Measurements from ENCODE around the gene AP3S1.
"Not testable (repeated sequence)": the region's sequence is repeated elsewhere in the genome, so short reads cannot be mapped to it uniquely, and the experiment has no call there.

The AP3S1 gene

DNA sequence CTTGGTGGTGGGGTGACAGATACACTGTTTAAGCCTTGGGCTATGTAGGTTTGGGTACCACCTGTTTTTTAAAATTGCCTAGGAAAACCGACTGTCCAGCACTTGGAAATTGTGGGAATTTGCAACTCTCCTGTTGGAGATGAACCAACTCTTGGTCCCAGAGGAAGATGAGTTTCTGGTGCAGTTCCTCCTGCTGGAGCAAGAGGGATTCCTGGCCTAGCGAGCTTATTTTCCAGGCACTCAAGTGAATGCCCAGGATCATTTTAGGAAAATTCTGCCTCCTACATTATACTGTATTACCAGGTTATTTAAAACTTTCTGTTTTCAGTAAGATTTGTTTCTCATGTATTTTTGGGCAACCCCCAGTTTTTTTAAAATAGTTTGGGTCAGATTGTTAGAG lies 33.7 kb downstream of the AP3S1 start:
- TF ChIP-seq, protein P1, sequence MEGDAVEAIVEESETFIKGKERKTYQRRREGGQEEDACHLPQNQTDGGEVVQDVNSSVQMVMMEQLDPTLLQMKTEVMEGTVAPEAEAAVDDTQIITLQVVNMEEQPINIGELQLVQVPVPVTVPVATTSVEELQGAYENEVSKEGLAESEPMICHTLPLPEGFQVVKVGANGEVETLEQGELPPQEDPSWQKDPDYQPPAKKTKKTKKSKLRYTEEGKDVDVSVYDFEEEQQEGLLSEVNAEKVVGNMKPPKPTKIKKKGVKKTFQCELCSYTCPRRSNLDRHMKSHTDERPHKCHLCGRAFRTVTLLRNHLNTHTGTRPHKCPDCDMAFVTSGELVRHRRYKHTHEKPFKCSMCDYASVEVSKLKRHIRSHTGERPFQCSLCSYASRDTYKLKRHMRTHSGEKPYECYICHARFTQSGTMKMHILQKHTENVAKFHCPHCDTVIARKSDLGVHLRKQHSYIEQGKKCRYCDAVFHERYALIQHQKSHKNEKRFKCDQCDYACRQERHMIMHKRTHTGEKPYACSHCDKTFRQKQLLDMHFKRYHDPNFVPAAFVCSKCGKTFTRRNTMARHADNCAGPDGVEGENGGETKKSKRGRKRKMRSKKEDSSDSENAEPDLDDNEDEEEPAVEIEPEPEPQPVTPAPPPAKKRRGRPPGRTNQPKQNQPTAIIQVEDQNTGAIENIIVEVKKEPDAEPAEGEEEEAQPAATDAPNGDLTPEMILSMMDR (IDR thresholded peaks at IDR 0.05; ENCODE audit: control insufficient read depth, insufficient read depth, low read depth, low read length, missing control alignments): peak; percentile 17
- DNase-seq (ENCODE audit: low read depth): no peak
- no peak overlapping the region for H3K4me3 ChIP-seq (ENCODE audit: control insufficient read depth, low read depth, low read length)

GRCh38 chr5:115877342-115877741 lies 35.6 kb downstream of the AP3S1 start:
- H3K4me3 ChIP-seq (ENCODE audit: control insufficient read depth, low read depth, low read length); DNase-seq (ENCODE audit: low read depth): not testable (repeated sequence)

DNA sequence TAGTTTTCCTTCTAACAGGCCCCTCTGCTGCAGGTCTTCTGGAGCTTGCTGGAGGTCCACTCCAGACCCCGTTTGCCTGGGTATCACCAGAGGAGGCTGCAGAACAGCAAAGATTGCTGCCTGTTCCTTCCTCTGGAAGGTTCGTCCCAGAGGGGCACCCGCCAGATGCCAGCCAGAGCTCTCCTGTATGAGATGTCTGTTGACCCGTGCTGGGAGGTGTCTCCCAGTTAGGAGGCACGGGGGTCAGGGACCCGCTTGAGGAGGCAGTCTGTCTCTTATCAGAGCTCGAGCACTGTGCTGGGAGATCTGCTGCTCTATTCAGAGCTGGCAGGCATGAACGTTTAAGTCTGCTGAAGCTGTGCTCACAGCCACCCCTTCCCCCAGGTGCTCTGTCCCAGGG lies 40.7 kb downstream of the AP3S1 start:
- DNase-seq (ENCODE audit: low read depth); H3K4me3 ChIP-seq (ENCODE audit: control insufficient read depth, low read depth, low read length): not testable (repeated sequence)

GRCh38 chr5:115884704-115885103 lies 43.0 kb downstream of the AP3S1 start:
- H3K4me3 ChIP-seq (ENCODE audit: control insufficient read depth, low read depth, low read length): no peak overlapping the region
- TF ChIP-seq, protein P1 (IDR thresholded peaks at IDR 0.05; ENCODE audit: control insufficient read depth, insufficient read depth, low read depth, low read length, missing control alignments): no peak
- no peak for DNase-seq (ENCODE audit: low read depth)

DNA sequence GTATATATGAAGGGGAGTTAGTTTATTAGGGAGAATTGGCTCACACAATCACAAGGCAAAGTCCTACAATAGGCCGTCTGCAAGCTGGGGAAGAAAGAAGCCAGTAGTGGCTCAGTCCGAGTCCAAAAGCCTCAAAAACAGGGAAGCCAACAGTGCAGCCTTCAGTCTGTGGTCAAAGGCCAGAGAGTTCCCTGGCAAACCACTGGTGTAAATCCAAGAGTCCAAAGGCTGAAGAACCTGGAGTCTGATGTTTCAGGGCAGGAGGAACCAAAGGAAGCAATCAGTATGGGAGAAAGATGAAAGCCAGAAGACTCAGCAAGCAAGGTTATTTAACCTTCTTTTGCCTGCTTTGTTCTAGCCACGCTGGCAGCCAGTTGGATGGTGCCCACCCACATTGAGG lies 43.5 kb downstream of the AP3S1 start:
- DNase-seq (ENCODE audit: low read depth): not testable (repeated sequence)

GRCh38 chr5:115888027-115888426 lies 46.3 kb downstream of the AP3S1 start:
- H3K4me3 ChIP-seq (ENCODE audit: control insufficient read depth, low read depth, low read length): no peak overlapping the region
- peak; percentile 7 for DNase-seq (ENCODE audit: low read depth)
- TF ChIP-seq, protein P1 (IDR thresholded peaks at IDR 0.05; ENCODE audit: control insufficient read depth, insufficient read depth, low read depth, low read length, missing control alignments): peak; percentile 29

More for the DNA sequence above, 43.5 kb downstream of the AP3S1 start:
- not testable (repeated sequence) for H3K4me3 ChIP-seq (ENCODE audit: control insufficient read depth, low read depth, low read length)

DNA sequence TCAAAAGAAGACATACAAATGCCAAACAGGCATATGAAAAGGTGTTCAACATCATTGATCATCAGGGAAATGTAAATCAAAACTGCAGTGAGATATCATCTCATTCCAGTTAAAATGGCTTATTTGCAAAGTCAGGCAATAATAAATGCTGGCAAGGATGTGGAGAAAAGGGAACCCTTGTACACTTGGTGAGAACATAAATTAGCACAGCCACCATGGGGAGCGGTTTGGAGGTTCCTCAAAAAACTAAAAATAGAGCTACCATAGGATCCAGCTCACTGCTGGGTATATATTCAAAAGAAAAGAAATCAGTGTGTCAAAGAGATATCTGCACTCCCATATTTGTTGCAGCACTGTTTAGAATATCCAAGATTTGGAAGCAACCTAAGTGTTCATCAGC lies 50.3 kb downstream of the AP3S1 start:
- TF ChIP-seq, protein P1 (IDR thresholded peaks at IDR 0.05; ENCODE audit: control insufficient read depth, insufficient read depth, low read depth, low read length, missing control alignments): no peak

DNA sequence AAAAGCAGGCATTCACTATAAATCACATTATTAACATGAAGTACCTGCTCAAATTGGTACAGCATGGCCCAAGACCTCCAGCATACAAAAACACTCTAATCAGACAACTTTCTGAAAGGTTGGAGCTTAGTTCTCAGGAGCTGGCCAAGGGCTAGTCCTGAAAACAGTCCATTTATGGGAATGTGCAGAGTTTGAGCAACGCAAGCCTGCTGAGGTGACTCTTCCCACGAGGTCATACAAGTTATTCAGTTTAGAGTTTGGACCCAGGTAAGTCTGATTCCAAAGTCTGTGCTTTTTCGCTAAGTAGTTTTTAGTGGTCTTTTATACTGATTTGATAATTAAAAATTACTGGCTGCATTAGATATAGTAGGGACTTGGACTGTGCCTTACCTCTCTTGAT lies 52.6 kb downstream of the AP3S1 start:
- H3K4me3 ChIP-seq (ENCODE audit: control insufficient read depth, low read depth, low read length): no peak overlapping the region
- TF ChIP-seq, protein P1 (IDR thresholded peaks at IDR 0.05; ENCODE audit: control insufficient read depth, insufficient read depth, low read depth, low read length, missing control alignments): no peak
- no peak for DNase-seq (ENCODE audit: low read depth)

More for the DNA sequence above, 50.3 kb downstream of the AP3S1 start:
- DNase-seq (ENCODE audit: low read depth): no peak
- H3K4me3 ChIP-seq (ENCODE audit: control insufficient read depth, low read depth, low read length): no peak overlapping the region

Measured in AG09309 (cell line).